Breast epithelium (tissue), 4 donors: Measurements from ENCODE around the gene APBB2. TPM values are rescaled to one million over a fixed set of nuclear protein-coding genes. Genes with fewer than 3 reads are reported as not detected.

Source experiments
- DNase-seq, 2 donors: peaks; one replicate each; pipeline ENCODE4 v3.0.0-alpha.2; 2019; ENCODE audit warnings: low spot score in 2 of 2
- H3K27ac ChIP-seq, 2 donors: fragments of 200-600 bp; sonication (generic) in 1 of 2; one replicate each; pipeline ENCODE4 v1.5.1; 2016 to 2019; ENCODE audit warnings: mild to moderate bottlenecking in 1 of 2
- H3K27me3 ChIP-seq, 2 donors: fragments of 200-600 bp; sonication (generic) in 1 of 2; one replicate each; pipeline versions ENCODE4 v1.5.1 to v1.6.0; 2017 to 2019; ENCODE audit warnings: control low read depth in 1 of 2, mild to moderate bottlenecking in 1 of 2
- H3K36me3 ChIP-seq: fragments of 200-600 bp; one replicate; pipeline ENCODE4 v1.5.1; 2019
- H3K4me1 ChIP-seq, 2 donors: fragments of 200-600 bp; sonication (generic); one replicate each; pipeline ENCODE4 v1.5.1; 2016 to 2019; ENCODE audit warnings: control low read depth in 1 of 2
- H3K4me3 ChIP-seq, 3 donors: fragments of 200-600 bp; sonication (generic); 1 replicate in 2 of 3; 2 replicates in 1 of 3; pipeline ENCODE4 v1.5.1; 2016 to 2019; ENCODE audit warnings: mild to moderate bottlenecking in 3 of 3, moderate library complexity in 2 of 3
- H3K9me3 ChIP-seq, 2 donors: fragments of 200-600 bp; sonication (generic) in 1 of 2; one replicate each; pipeline ENCODE4 v1.5.1; 2016 to 2019; ENCODE audit warnings: control low read depth in 1 of 2
- CTCF ChIP-seq, 3 donors: fragments of 450-650 bp; IDR thresholded peaks; one replicate each; pipeline ENCODE4 v1.5.1; 2016 to 2017; ENCODE audit warnings: antibody characterized with exemption in 3 of 3, mild to moderate bottlenecking in 3 of 3, moderate library complexity in 3 of 3
- POLR2A ChIP-seq: fragments of 450-650 bp; IDR thresholded peaks from one replicate; pipeline ENCODE4 v1.6.1; 2016; ENCODE audit warnings: antibody characterized with exemption, mild to moderate bottlenecking, moderate library complexity
- POLR2AphosphoS5 ChIP-seq, 3 donors: sonication (generic); formaldehyde crosslinking; IDR thresholded peaks; one replicate each; pipeline ENCODE4 v1.6.1; 2017; ENCODE audit warnings: antibody characterized with exemption in 3 of 3
- intact Hi-C: fragments of 100-400 bp; cut with DNase I; formaldehyde crosslinking; loops from one replicate; pipeline ENCODE4 v1.15.1; 2023; ENCODE audit warnings: low total_unique reads
- total RNA-seq, 3 donors: library from RNA; depleted of rRNA; stranded (reverse); fragments of >200 nt; gene quantifications; one replicate each; pipeline ENCODE4 v1.1.0, GENCODE V29; 2016

The APBB2 gene
- total RNA-seq, 3 donors from 2014 or later: 87.4 to 192 (median 153) TPM

GRCh38 chr4:40874901-40875300, 339.4 kb downstream of the APBB2 start:
- Histone ChIP-seq H3K9me3 (no peaks in the 10 kb centered on the region), H3K27me3 (no peaks in the 10 kb centered on the region), H3K4me3 (no peak overlapping the region), H3K36me3 (no peaks in the 10 kb centered on the region), H3K27ac (no peak overlapping the region), H3K4me1 (no peaks in the 10 kb centered on the region)
- no peak for DNase-seq
- TF ChIP-seq POLR2A (no peak), CTCF (IDR thresholded peaks at IDR 0.05) (no peak), POLR2AphosphoS5 (IDR thresholded peaks at IDR 0.05) (no peak)
- intact Hi-C loops: loop anchor here (1.0 kb wide), 1 partner anchor 14 kb away; no protein-coding TSS in a partner anchor

GRCh38 chr4:40874331-40874730, 340.0 kb downstream of the APBB2 start:
- Histone ChIP-seq H3K4me3 (no peak overlapping the region), H3K27ac (no peak overlapping the region), H3K4me1 (no peaks in the 10 kb centered on the region), H3K9me3 (no peaks in the 10 kb centered on the region), H3K27me3 (no peaks in the 10 kb centered on the region), H3K36me3 (no peaks in the 10 kb centered on the region)
- intact Hi-C loops: loop anchor here (1.0 kb wide), 1 partner anchor 15 kb away; no protein-coding TSS in a partner anchor
- TF ChIP-seq CTCF (IDR thresholded peaks at IDR 0.05) (no peak), POLR2AphosphoS5 (IDR thresholded peaks at IDR 0.05) (no peak), POLR2A (no peak)
- DNase-seq: no peak

- no peak overlapping the region for H3K27ac ChIP-seq
Measured at GRCh38 chr4:40871695-40872250, 342.6 kb downstream of the APBB2 start.

GRCh38 chr4:40870150-40870549, 344.2 kb downstream of the APBB2 start:
- Histone ChIP-seq H3K4me1 (no peaks in the 10 kb centered on the region), H3K27ac (no peak overlapping the region), H3K36me3 (no peaks in the 10 kb centered on the region), H3K27me3 (no peaks in the 10 kb centered on the region), H3K4me3 (no peak overlapping the region), H3K9me3 (no peaks in the 10 kb centered on the region)
- no peak for DNase-seq
- TF ChIP-seq CTCF (IDR thresholded peaks at IDR 0.05) (no peak), POLR2A (no peak), POLR2AphosphoS5 (IDR thresholded peaks at IDR 0.05) (no peak)
- intact Hi-C loops: no loop called here

More at GRCh38 chr4:40871695-40872250, 342.6 kb downstream of the APBB2 start:
- Histone ChIP-seq H3K4me1 (no peaks in the 10 kb centered on the region), H3K4me3 (no peak overlapping the region), H3K9me3 (no peaks in the 10 kb centered on the region), H3K36me3 (no peaks in the 10 kb centered on the region), H3K27me3 (no peaks in the 10 kb centered on the region)
- TF ChIP-seq POLR2AphosphoS5 (IDR thresholded peaks at IDR 0.05) (no peak), POLR2A (no peak), CTCF (IDR thresholded peaks at IDR 0.05) (no peak)
- DNase-seq: no peak
- intact Hi-C loops: no loop called here

GRCh38 chr4:40865696-40866095, 348.6 kb downstream of the APBB2 start:
- H3K27me3 ChIP-seq: no peaks in the 10 kb centered on the region
- H3K4me1 ChIP-seq: no peaks in the 10 kb centered on the region
- intact Hi-C loops: no loop called here
- H3K9me3 ChIP-seq: no peaks in the 10 kb centered on the region
- no peak for DNase-seq
- H3K4me3 ChIP-seq: no peak overlapping the region
- H3K36me3 ChIP-seq: no peaks in the 10 kb centered on the region
- H3K27ac ChIP-seq: no peak overlapping the region
- TF ChIP-seq POLR2AphosphoS5 (IDR thresholded peaks at IDR 0.05) (no peak), CTCF (IDR thresholded peaks at IDR 0.05) (no peak), POLR2A (no peak)
